KOPT-K1 (cell line): ENCODE measurements around the gene FAM53A.

Experiments used
- H3K27ac ChIP-seq: fragments of 200-600 bp; sonication (generic); 2 replicates; pipeline ENCODE4 v1.5.1; 2016; ENCODE audit warnings: antibody characterized with exemption, mild to moderate bottlenecking, low read depth, low read length; ENCODE audit not compliant: poor library complexity, severe bottlenecking
- H3K36me3 ChIP-seq: fragments of 200-600 bp; sonication (generic); 2 replicates; pipeline ENCODE4 v1.5.1; 2017; ENCODE audit warnings: antibody characterized with exemption, mild to moderate bottlenecking, low read length, moderate library complexity; ENCODE audit not compliant: insufficient read depth
- H3K9me3 ChIP-seq: fragments of 200-600 bp; sonication (generic); 2 replicates; pipeline ENCODE4 v1.5.1; 2017; ENCODE audit warnings: antibody characterized with exemption, low read length, mild to moderate bottlenecking; ENCODE audit not compliant: insufficient read depth, poor library complexity, severe bottlenecking

FAM53A gene

DNA sequence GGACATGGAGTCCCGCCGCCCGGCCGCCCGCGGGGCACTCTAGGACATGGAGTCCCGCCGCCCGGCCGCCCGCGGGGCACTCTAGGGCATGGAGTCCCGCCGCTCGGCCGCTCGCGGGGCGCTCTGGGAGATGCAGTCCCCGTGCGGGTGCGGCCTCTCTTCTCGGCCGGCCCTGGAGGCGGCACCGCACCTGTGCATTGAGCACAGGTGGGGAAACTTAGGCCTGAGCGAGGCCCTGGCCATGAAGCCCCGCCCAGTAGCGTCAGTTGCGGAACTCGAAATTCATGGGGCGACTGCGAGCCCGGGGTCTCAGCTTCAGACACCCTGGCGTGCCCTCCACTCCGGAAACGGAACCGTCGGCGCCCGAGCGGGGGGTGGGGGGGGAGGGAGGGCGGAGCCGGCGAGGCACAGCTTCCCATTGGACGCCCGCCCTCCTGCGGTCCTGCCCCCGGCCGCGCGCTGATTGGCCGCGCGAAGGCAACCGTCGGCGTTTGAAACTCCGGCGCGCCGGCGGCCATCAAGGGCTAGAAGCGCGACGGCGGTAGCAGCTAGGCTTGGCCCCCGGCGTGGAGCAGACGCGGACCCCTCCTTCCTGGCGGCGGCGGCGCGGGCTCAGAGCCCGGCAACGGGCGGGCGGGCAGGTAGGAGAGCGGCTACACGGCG is 37.0 kb upstream of the FAM53A start, which contains the start of the genes TACC3 and TMEM129:
TSS of gene TACC3 (plus strand) at position 519 of the 663 bp plus-strand sequence. CDS start 1,901 bp downstream, outside the sequence.
TSS of gene TMEM129 (minus strand) at position 321 of the 663 bp plus-strand sequence. CDS start 486 bp downstream, outside the sequence.
- Histone ChIP-seq H3K27ac (peak within 1 kb of the TSS; percentile 94), H3K36me3 (peaks cover 70% of the 10 kb centered on the region)

GRCh38 chr4:1720163-1720983 is 36.3 kb upstream of the FAM53A start:
- H3K36me3 ChIP-seq = peaks cover 70% of the 10 kb centered on the region
- H3K9me3 ChIP-seq = no peaks in the 10 kb centered on the region

More for the DNA sequence above, 37.0 kb upstream of the FAM53A start, which contains the start of the genes TACC3 and TMEM129:
- H3K9me3 ChIP-seq = no peaks in the 10 kb centered on the region

GRCh38 chr4:1718095-1718850 is 34.2 kb upstream of the FAM53A start:
- peaks cover 67% of the 10 kb centered on the region for H3K36me3 ChIP-seq
- H3K9me3 ChIP-seq = no peaks in the 10 kb centered on the region
- no peak overlapping the region for H3K27ac ChIP-seq

More at GRCh38 chr4:1720163-1720983, 36.3 kb upstream of the FAM53A start:
- peak overlapping the region; percentile 79 for H3K27ac ChIP-seq

GRCh38 chr4:1717129-1718094 is 33.3 kb upstream of the FAM53A start:
- Histone ChIP-seq H3K27ac (no peak overlapping the region), H3K9me3 (no peaks in the 10 kb centered on the region), H3K36me3 (peaks cover 58% of the 10 kb centered on the region)

DNA sequence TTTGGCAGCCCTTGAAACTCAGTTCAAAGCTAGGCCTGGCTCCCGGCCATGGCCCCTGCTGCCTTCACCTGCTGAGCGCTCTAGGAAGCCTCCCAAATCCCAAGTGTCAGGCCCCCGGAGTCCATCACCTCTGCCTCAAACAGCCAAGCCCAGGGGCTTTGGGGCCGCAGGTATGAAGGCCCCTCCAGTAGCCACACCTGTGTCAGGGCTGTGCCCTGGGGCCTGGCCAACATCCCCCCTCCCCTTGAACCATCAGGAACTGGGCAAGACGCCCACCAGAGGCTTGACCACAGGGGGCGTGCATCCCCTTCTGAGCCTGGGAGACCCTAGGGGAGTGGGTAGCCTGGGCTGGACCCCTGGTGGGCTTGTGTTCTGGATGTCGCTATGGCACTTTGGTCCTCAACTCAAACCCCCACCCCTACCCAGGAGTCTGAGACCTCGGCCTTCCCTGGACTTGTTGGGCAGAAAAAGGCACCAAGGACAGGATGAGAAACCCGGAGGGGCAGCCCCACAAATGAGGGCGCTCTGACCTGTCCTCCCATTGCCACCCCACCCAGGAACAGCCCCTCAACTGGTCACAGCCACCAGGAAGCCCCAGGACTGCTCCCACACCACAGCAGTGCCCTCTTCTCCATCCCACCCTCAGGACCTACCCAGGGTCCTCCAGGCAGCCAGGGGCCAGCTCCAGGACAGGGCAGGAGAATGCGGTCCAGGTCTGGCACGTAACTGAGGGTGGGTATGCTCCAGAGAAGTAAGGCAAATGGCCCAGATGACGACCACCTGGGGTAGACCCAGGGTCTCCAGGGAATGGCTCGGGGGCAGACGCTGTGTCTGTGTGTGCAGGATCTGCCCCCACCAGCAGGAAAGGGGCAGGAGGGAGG is 32.2 kb upstream of the FAM53A start:
- Histone ChIP-seq H3K9me3 (no peaks in the 10 kb centered on the region), H3K36me3 (peaks cover 57% of the 10 kb centered on the region), H3K27ac (peak overlapping the region; percentile 16)

GRCh38 chr4:1715002-1715758 is 31.1 kb upstream of the FAM53A start:
- no peak overlapping the region for H3K27ac ChIP-seq
- H3K9me3 ChIP-seq = no peaks in the 10 kb centered on the region

GRCh38 chr4:1714303-1715001 is 30.3 kb upstream of the FAM53A start:
- Histone ChIP-seq H3K27ac (peak overlapping the region; percentile 100), H3K36me3 (peaks cover 71% of the 10 kb centered on the region)

More at GRCh38 chr4:1715002-1715758, 31.1 kb upstream of the FAM53A start:
- peaks cover 64% of the 10 kb centered on the region for H3K36me3 ChIP-seq

DNA sequence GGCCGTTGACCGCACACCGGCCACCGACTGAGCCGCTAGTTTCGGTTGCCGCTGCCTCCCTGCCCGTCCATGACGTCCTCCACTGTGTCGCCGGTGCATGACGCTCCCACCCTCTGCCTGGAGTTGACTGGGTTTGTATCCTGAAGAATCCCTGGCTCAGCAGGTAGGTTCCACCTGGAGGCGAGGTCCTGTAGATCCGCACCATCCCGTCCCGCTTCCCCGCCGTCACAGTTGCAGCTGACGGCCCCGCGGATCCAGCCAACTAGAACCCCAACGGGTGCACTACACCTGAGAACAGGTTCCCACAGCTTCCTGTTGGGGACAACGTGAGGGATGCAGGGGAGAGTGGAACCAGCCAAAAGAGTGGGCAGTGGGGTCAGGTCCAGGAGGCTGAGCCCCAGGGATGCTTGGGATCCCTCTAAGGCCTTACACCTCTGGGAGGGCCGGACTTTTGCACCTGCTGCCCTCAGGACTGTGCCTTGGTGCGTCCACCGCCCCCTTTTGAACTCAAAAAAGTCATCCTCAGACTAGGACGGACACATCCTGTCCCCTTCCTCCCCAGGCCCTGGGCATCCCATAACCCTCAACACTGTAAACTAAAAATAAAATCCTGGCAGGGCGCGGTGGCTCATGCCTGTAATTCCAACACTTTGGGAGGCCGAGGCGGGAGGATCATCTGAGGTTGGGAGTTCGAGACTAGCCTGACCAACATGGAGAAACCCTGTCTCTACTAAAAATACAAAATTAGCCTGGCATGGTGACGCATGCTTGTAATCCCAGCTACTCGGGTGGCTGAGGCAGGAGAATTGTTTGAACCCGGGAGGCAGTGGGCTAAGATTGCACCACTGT is 29.1 kb upstream of the FAM53A start:
- Histone ChIP-seq H3K27ac (peak overlapping the region; percentile 100), H3K36me3 (peaks cover 73% of the 10 kb centered on the region), H3K9me3 (no peaks in the 10 kb centered on the region)

More at GRCh38 chr4:1714303-1715001, 30.3 kb upstream of the FAM53A start:
- no peaks in the 10 kb centered on the region for H3K9me3 ChIP-seq

- Histone ChIP-seq H3K36me3 (peaks cover 73% of the 10 kb centered on the region), H3K9me3 (no peaks in the 10 kb centered on the region), H3K27ac (peak within 1 kb of the TSS; percentile 100)
These were observed 28.3 kb upstream of the FAM53A start, which contains the start of gene SLBP for GRCh38 chr4:1712216-1713002. SLBP (minus strand) TSS chr4:1712319; CDS start chr4:1712188, 131 bp downstream.

- H3K27ac ChIP-seq = peak overlapping the region; percentile 100
- H3K9me3 ChIP-seq = no peaks in the 10 kb centered on the region
- H3K36me3 ChIP-seq = peaks cover 68% of the 10 kb centered on the region
These were observed 27.6 kb upstream of the FAM53A start for GRCh38 chr4:1711571-1712215.
